Activated naive CD4-positive, alpha-beta T cell treated with anti-CD3 and anti-CD28 coated beads, Interleukin-2, amount 50 U/mL, for 24 hours (primary cell): ENCODE measurements around the gene NOC4L.
A peak's percentile ranks its signal among the peaks of the same experiment; 100 is the strongest.
"Not testable (repeated sequence)": the region's sequence is repeated elsewhere in the genome, so short reads cannot be mapped to it uniquely, and the experiment has no call there.

ENCODE experiments used
- H3K27ac Mint-ChIP-seq: one replicate; pipeline ENCODE4 v1.8.0; 2021; ENCODE audit warnings: mild to moderate bottlenecking, mixed read lengths
- H3K27me3 Mint-ChIP-seq: one replicate; pipeline ENCODE4 v1.8.0; 2021; ENCODE audit warnings: mixed read lengths
- H3K36me3 Mint-ChIP-seq: one replicate; pipeline ENCODE4 v1.8.0; 2021; ENCODE audit warnings: mixed read lengths
- H3K4me1 Mint-ChIP-seq: one replicate; pipeline ENCODE4 v1.8.0; 2021; ENCODE audit warnings: mixed read lengths
- H3K4me3 Mint-ChIP-seq: one replicate; pipeline ENCODE4 v1.8.0; 2021; ENCODE audit warnings: mild to moderate bottlenecking, mixed read lengths
- H3K9me3 Mint-ChIP-seq: one replicate; pipeline ENCODE4 v1.8.0; 2021; ENCODE audit warnings: mixed read lengths

The NOC4L gene

DNA sequence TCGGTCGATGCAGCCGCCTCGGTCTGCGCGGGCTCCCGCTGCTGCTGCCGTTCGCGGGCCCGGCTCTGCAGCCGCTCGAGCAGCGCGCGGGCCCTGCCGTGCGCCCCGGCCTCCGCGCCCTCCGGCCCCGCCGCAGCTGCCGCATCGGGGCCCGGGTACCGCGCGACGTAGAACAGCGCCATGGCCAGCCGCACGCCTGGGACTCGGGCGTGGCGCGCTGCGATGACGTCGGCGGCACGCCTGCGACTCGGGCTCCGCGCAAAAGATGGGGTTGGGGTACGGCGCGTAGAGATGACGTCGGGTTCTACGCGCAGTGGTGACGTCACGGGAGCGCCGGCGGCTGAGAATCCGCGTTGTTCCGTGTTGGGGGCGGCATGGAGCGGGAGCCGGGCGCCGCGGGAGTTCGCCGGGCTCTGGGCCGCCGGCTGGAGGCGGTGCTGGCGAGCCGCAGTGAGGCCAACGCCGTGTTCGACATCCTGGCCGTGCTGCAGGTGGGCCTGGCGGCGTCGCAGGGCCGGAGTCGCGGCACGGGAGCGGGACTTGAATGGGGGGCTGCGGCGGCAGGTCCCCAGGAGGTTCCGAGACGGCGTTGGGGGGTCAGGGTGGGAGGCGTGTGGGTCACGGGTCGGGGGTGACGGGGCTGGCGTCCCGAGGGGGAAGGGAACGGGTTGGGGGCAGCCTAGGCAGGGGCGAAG, at the start of gene NOC4L, which contains the start of gene DDX51:
Gene NOC4L (plus strand): TSS at position 343 of the 695 bp plus-strand sequence. CDS start 32 bp downstream, at position 375.
Gene DDX51 (minus strand): TSS at position 205 of the 695 bp plus-strand sequence. CDS start 23 bp downstream, at position 182.
- H3K27me3 Mint-ChIP-seq: no peaks in the 10 kb centered on the region
- H3K4me3 Mint-ChIP-seq: peak within 1 kb of the TSS; percentile 96
- peak within 1 kb of the TSS; percentile 99 for H3K27ac Mint-ChIP-seq

GRCh38 chr12:132095520-132096409, 48.5 kb upstream of the NOC4L start:
- Mint-ChIP-seq H3K36me3 (peaks cover 29% of the 10 kb centered on the region), H3K27me3 (no peaks in the 10 kb centered on the region), H3K9me3 (peaks cover 16% of the 10 kb centered on the region), H3K4me1 (peaks cover 29% of the 10 kb centered on the region), H3K4me3 (peak overlapping the region; percentile 11), H3K27ac (peak overlapping the region; percentile 81)

More for the DNA sequence above, at the start of gene NOC4L, which contains the start of gene DDX51:
- H3K9me3 Mint-ChIP-seq: no peaks in the 10 kb centered on the region
- peaks cover 6% of the 10 kb centered on the region for H3K36me3 Mint-ChIP-seq
- peaks cover 33% of the 10 kb centered on the region for H3K4me1 Mint-ChIP-seq

DNA sequence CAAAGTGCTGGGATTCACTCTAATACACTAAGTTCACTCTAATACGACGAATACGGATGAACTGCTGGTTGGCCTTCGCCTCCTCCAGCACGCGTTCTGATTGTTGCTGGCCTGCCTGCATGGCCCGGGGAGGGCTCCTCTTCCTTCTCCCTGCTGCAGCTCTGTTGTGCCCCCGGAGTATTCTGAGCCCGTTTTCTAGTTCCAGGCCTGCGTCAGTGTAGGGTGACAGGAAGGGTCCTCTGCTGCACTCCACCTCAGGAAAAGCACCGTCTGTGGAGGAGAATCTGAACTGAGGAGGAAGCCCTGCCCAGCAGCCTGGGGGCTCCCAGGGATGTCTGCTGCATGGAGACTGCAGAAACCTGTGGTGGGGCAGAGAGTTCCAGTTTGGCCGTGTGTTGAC, 44.5 kb upstream of the NOC4L start:
- H3K9me3 Mint-ChIP-seq: peaks cover 16% of the 10 kb centered on the region
- no peak overlapping the region for H3K4me3 Mint-ChIP-seq
- H3K27me3 Mint-ChIP-seq: no peaks in the 10 kb centered on the region
- peak overlapping the region; percentile 59 for H3K27ac Mint-ChIP-seq
- H3K36me3 Mint-ChIP-seq: peaks cover 27% of the 10 kb centered on the region
- H3K4me1 Mint-ChIP-seq: peaks cover 28% of the 10 kb centered on the region

GRCh38 chr12:132100306-132101065, 43.8 kb upstream of the NOC4L start:
- H3K36me3 Mint-ChIP-seq: peaks cover 26% of the 10 kb centered on the region
- peaks cover 15% of the 10 kb centered on the region for H3K9me3 Mint-ChIP-seq
- H3K27ac Mint-ChIP-seq: no peak overlapping the region
- no peaks in the 10 kb centered on the region for H3K27me3 Mint-ChIP-seq
- no peak overlapping the region for H3K4me3 Mint-ChIP-seq
- peaks cover 22% of the 10 kb centered on the region for H3K4me1 Mint-ChIP-seq

GRCh38 chr12:132102297-132102696, 42.0 kb upstream of the NOC4L start:
- Mint-ChIP-seq H3K9me3 (peaks cover 5% of the 10 kb centered on the region), H3K4me3 (no peak overlapping the region), H3K36me3 (peaks cover 12% of the 10 kb centered on the region), H3K27ac (no peak overlapping the region), H3K27me3 (no peaks in the 10 kb centered on the region), H3K4me1 (peaks cover 6% of the 10 kb centered on the region)

DNA sequence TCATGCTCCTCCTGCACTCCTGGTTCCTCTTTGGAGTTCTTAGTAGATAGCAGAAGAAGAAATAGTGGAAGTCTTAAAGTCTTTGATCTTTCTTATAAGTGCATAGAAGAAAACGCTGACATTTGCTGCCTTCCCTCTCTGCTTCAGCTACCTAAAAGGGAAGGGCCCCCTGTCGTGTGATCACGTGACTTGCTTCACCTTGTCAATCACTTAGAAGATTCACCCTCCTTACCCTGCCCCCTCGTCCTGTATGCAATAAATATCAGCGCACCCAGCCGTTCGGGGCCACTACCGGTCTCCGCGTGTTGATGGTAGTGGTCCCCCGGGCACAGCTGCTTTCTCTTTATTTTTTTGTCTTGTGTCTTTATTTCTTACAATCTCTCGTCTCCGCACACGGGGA, 41.2 kb upstream of the NOC4L start:
- not testable (repeated sequence) for H3K9me3 Mint-ChIP-seq, H3K36me3 Mint-ChIP-seq, H3K4me1 Mint-ChIP-seq, H3K27me3 Mint-ChIP-seq, H3K27ac Mint-ChIP-seq, H3K4me3 Mint-ChIP-seq

GRCh38 chr12:132103542-132104308, 40.5 kb upstream of the NOC4L start:
- no peaks in the 10 kb centered on the region for H3K4me1 Mint-ChIP-seq
- H3K4me3 Mint-ChIP-seq: no peak overlapping the region
- H3K27me3 Mint-ChIP-seq: no peaks in the 10 kb centered on the region
- H3K9me3 Mint-ChIP-seq: no peaks in the 10 kb centered on the region
- no peak overlapping the region for H3K27ac Mint-ChIP-seq
- peaks cover 7% of the 10 kb centered on the region for H3K36me3 Mint-ChIP-seq

GRCh38 chr12:132105467-132105866, 38.8 kb upstream of the NOC4L start:
- Mint-ChIP-seq H3K9me3 (no peaks in the 10 kb centered on the region), H3K4me3 (no peak overlapping the region), H3K27me3 (no peaks in the 10 kb centered on the region), H3K27ac (no peak overlapping the region), H3K36me3 (peaks cover 2% of the 10 kb centered on the region), H3K4me1 (no peaks in the 10 kb centered on the region)

GRCh38 chr12:132106921-132107320, 37.3 kb upstream of the NOC4L start:
- H3K4me1 Mint-ChIP-seq: no peaks in the 10 kb centered on the region
- H3K27me3 Mint-ChIP-seq: no peaks in the 10 kb centered on the region
- H3K9me3 Mint-ChIP-seq: no peaks in the 10 kb centered on the region
- H3K36me3 Mint-ChIP-seq: peaks cover 6% of the 10 kb centered on the region
- no peak overlapping the region for H3K4me3 Mint-ChIP-seq
- H3K27ac Mint-ChIP-seq: no peak overlapping the region

GRCh38 chr12:132108211-132108832, 35.9 kb upstream of the NOC4L start:
- Mint-ChIP-seq H3K36me3 (peaks cover 6% of the 10 kb centered on the region), H3K9me3 (no peaks in the 10 kb centered on the region), H3K4me1 (no peaks in the 10 kb centered on the region), H3K27me3 (no peaks in the 10 kb centered on the region), H3K4me3 (no peak overlapping the region), H3K27ac (no peak overlapping the region)

- Mint-ChIP-seq H3K27me3 (no peaks in the 10 kb centered on the region), H3K4me3 (no peak overlapping the region), H3K36me3 (peaks cover 6% of the 10 kb centered on the region), H3K27ac (no peak overlapping the region), H3K4me1 (no peaks in the 10 kb centered on the region), H3K9me3 (no peaks in the 10 kb centered on the region)
Observed at GRCh38 chr12:132109741-132110140, 34.5 kb upstream of the NOC4L start.

- Mint-ChIP-seq H3K27me3 (no peaks in the 10 kb centered on the region), H3K27ac (no peak overlapping the region), H3K36me3 (peaks cover 4% of the 10 kb centered on the region), H3K4me1 (peaks cover 3% of the 10 kb centered on the region), H3K9me3 (no peaks in the 10 kb centered on the region), H3K4me3 (no peak overlapping the region)
Observed at GRCh38 chr12:132110677-132111076, 33.6 kb upstream of the NOC4L start.

- peaks cover 4% of the 10 kb centered on the region for H3K36me3 Mint-ChIP-seq
- H3K27me3 Mint-ChIP-seq: no peaks in the 10 kb centered on the region
- no peaks in the 10 kb centered on the region for H3K9me3 Mint-ChIP-seq
- no peak overlapping the region for H3K4me3 Mint-ChIP-seq
- no peak overlapping the region for H3K27ac Mint-ChIP-seq
- peaks cover 3% of the 10 kb centered on the region for H3K4me1 Mint-ChIP-seq
Observed at GRCh38 chr12:132111654-132112304, 32.5 kb upstream of the NOC4L start.

- H3K36me3 Mint-ChIP-seq: peaks cover 4% of the 10 kb centered on the region
- no peak overlapping the region for H3K4me3 Mint-ChIP-seq
- H3K4me1 Mint-ChIP-seq: peaks cover 3% of the 10 kb centered on the region
- no peaks in the 10 kb centered on the region for H3K27me3 Mint-ChIP-seq
- no peaks in the 10 kb centered on the region for H3K9me3 Mint-ChIP-seq
- H3K27ac Mint-ChIP-seq: no peak overlapping the region
Observed at GRCh38 chr12:132114667-132115066, 29.6 kb upstream of the NOC4L start.
